Stimulated activated CD8-positive, alpha-beta memory T cell treated with anti-CD3 and anti-CD28 coated beads, Interleukin-2, amount 100 ng/mL, for 48 hours (primary cell): ENCODE measurements around the gene SUN2.

Experiments
- DNase-seq, 2 donors: peaks; one replicate each; pipeline ENCODE4 v3.0.0-alpha.2; 2020; ENCODE audit warnings: low read depth in 2 of 2

The SUN2 gene

DNA sequence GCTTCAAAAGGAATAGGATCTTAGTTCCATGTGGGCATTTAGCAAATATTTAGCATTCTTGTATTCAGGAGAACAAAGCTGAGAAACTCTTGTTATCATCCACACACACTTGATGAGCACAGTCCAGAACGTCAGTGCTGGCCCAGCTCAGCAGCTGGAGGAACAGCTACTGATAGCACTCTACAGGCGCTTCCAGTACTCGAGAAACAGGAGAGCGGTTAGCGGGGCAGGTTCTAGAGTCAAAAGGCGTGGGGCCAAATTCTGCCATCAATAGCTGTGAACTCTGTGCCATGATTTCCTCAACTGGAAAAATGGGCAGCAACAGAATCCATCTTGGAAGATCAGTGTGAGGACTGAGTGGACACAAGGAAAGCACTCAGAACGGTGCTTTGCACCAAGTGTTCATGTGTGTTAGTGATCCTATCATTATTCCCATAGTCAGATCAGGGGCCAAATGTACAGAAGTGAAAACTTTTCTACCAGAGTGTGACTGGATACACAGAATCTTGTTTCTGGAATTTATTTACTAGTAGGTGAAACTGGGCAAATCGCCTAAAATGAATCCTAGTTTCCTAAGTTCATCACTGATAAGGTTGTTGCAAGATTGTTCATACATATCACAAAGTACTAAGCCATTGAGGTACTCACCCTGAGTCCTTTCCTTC lies 58.2 kb downstream of the SUN2 start:
- no peak for DNase-seq

DNA sequence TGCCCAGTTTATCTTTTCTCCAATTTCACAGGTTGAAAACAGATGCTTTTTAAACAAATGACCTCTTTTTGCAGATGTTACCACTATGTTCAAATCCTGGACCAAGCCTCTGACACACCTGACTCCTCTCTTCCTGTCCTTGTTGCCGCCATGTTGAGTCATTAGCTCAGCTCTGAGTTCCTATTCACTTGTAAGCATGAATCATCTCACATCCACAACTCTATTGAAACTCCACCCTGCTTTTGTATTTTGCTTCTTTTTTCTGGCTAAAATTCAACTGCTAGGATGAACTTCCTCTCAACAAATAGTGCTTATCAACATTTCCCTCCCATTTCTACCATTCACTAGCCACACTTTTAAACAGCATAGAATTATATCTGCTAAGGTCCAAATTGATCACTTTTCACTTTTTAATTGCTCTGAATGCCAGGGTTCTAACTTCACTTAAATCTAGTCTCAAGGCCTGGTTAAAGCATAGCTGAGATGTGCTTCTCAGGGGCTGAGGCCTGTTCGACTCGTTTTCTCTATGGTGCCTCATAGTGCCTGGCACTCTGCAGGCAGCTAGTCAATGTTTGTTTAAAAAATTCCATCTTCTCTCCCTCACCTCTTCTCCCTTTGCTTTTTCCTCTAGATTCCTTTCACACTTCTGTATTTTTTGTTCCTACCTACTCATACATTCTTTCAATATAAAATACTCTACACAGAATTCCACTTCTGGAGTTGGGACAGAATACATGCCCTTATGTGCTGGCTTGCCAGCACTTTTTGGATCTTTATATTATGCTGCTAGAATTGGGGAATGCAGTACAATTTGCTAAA lies 59.0 kb downstream of the SUN2 start:
- DNase-seq = no peak

DNA sequence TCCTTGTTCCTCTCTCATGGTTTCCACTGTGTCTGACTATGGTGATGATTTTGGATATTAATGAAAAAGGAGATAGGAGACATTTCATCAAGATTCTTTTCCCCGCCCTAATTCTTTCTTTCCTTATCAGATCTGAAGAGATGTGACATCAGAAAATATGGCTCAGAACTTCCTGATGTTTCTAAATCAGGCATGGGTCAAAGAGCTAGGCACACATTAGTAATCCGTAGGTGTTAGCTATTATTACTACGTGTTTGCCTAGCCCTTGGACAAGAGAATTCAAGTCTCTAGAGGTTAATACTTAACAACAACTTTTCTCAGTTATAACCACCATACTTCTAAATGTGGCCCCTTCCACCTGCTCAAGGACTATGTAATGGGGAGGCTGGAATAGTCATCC lies 60.9 kb downstream of the SUN2 start:
- no peak for DNase-seq

DNA sequence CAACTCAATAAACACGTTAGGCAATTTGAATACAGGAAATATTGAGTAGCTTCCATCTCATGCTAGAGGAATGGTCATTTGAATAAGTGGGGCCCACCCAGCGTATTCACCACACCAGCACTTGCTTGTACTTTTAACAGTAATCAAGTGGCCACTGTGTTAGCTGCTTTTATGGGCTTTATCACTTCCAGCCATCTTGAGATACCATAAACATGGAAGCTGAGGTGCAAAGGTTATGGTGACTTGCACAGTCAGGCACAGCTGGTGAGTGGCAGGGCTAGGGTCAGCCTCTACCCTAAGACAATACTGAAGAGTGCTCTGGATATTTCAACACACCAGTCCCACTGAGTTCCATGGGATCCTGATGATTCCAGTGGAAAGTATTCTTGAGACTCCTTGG lies 61.7 kb downstream of the SUN2 start:
- no peak for DNase-seq

DNA sequence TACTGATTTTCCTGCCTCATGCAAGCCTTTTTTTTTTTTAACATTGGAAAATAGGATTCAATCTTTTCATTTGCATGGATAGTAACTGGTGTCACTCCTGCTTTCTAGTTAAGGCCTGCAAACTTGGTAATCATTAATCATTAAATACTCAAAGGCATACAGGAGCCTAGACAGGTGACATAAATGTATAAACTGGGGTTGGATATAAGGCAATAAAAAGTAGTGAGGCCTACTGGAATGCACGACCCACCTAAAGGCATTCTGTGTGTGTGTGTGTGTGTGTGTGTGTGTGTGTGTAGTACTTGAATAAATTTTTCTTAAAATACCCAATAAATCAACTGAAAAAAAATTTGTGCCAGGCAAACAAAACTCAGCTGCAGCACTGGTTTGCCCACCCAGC lies 66.1 kb downstream of the SUN2 start:
- no peak for DNase-seq

DNA sequence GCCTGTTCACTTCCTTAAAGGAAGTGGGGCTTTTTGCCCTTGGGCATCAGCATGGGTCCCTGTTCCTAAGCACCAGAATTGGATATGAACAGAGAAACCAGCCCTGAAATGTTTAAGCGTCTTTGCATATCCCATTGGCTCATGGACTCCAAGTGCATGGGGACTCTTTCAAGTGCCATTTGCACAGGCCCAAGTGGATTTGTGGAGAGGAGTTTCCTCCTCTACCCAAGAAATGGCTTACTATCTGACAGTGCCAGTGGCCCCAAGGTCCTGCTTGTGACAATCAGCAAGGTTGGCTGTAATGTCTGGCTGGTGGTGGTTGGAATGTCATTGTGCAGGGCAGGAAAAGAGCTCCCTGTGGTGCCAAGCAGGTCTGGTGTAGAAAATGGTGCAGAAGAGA lies 70.0 kb downstream of the SUN2 start:
- DNase-seq = no peak

DNA sequence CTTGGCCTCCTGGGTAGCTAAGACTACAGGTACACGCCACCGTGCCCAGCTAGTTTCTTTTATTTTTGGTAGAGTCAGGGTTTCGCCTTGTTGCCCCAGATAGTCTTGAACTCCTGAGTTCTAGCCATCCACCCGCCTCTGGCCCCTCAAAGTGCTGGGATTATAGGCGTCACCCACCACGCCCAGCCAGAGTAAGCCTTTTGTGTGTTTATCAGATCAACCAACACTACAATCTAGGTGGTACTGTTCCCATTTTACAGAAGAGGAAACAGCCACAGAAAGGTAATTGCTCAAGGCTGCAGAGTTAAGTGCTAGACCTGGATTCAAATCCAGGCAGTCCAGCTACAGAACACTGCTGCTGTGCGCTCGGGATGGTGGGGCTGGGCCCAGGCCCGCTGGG lies 70.9 kb downstream of the SUN2 start:
- DNase-seq = no peak
